IMR-90 (cell line): ENCODE results near the gene RPS27L. TPM values are rescaled to one million over a fixed set of nuclear protein-coding genes. Genes with fewer than 3 reads are reported as not detected.

Experiments used
- ATAC-seq: fragments of 200-7000 bp; cut with Tn5 transposase; 2 replicates; pipeline ENCODE4 v1.9.1; 2020; ENCODE audit warnings: low read depth, mild to moderate bottlenecking, moderate library complexity
- BruUV-seq: library from RNA; stranded (reverse); fragments of 400-500 nt; replicated peaks from 2 replicates; lab custom pipeline; 2021; lab: Mats Ljungman, UMichigan
- CTCF ChIA-PET: fragments of 300-600 bp; formaldehyde crosslinking; extraction: SDS; loops from one replicate; lab custom pipeline; 2021; ENCODE audit warnings: antibody characterized with exemption; lab: Yijun Ruan, JAX
- POLR2A ChIA-PET: fragments of 300-600 bp; sonication (Branson Sonifier 250); formaldehyde crosslinking; loops from one replicate; lab custom pipeline; 2022; ENCODE audit warnings: antibody characterized with exemption; ENCODE audit not compliant: unreplicated experiment; lab: Charles Lee
- DNase-seq: peaks from one replicate; pipeline ENCODE4 v3.0.0; 2013
- H2AFZ ChIP-seq: replicated peaks from 2 replicates; pipeline ENCODE3; 2013; ENCODE audit warnings: low read length, mild to moderate bottlenecking; ENCODE audit not compliant: poor library complexity
- H2AK5ac ChIP-seq: 2 replicates; pipeline ENCODE4 v1.6.1; 2013; ENCODE audit warnings: low read depth, low read length, inconsistent platforms
- H2AK9ac ChIP-seq: replicated peaks from 2 replicates; pipeline ENCODE3; 2013; ENCODE audit warnings: mild to moderate bottlenecking, low read depth, low read length, moderate library complexity; ENCODE audit not compliant: poor library complexity
- H2BK120ac ChIP-seq: 2 replicates; pipeline ENCODE4 v1.6.1; 2013; ENCODE audit warnings: low read depth, low read length, inconsistent platforms
- H2BK15ac ChIP-seq: 3 replicates; pipeline ENCODE4 v1.6.1; 2013; ENCODE audit warnings: low read depth, low read length, inconsistent platforms
- H2BK20ac ChIP-seq: 2 replicates; pipeline ENCODE4 v1.6.1; 2013; ENCODE audit warnings: low read depth, mild to moderate bottlenecking, inconsistent platforms, low read length, moderate library complexity
- H2BK5ac ChIP-seq: 2 replicates; pipeline ENCODE4 v1.6.1; 2013; ENCODE audit warnings: mild to moderate bottlenecking, low read depth, low read length, inconsistent platforms; ENCODE audit not compliant: poor library complexity, severe bottlenecking
- H3K14ac ChIP-seq: replicated peaks from 2 replicates; pipeline ENCODE4 v1.6.1; 2013; ENCODE audit warnings: low read depth, low read length, inconsistent platforms
- H3K18ac ChIP-seq: 2 replicates; pipeline ENCODE4 v1.6.1; 2013; ENCODE audit warnings: low read depth, low read length, control low read depth
- H3K23ac ChIP-seq: 2 replicates; pipeline ENCODE4 v1.6.1; 2013; ENCODE audit warnings: low read depth, low read length, inconsistent platforms
- H3K27ac ChIP-seq: 2 replicates; pipeline ENCODE4 v1.5.1; 2013; ENCODE audit warnings: mild to moderate bottlenecking, control low read depth, low read length; ENCODE audit not compliant: insufficient read depth
- H3K27me3 ChIP-seq: 2 replicates; pipeline ENCODE4 v1.6.1; 2013; ENCODE audit warnings: low read length; ENCODE audit not compliant: control insufficient read depth, insufficient read depth
- H3K36me3 ChIP-seq: 2 replicates; pipeline ENCODE4 v1.6.1; 2013; ENCODE audit warnings: low read length, mixed read lengths; ENCODE audit not compliant: control insufficient read depth, insufficient read depth
- H3K4ac ChIP-seq: 2 replicates; pipeline ENCODE4 v1.6.1; 2013; ENCODE audit warnings: low read depth, low read length, inconsistent platforms
- H3K4me1 ChIP-seq: 2 replicates; pipeline ENCODE4 v1.6.1; 2013; ENCODE audit warnings: low read length, mixed read lengths; ENCODE audit not compliant: control insufficient read depth, insufficient read depth
- H3K4me2 ChIP-seq: 2 replicates; pipeline ENCODE4 v1.6.1; 2013; ENCODE audit warnings: low read depth, mild to moderate bottlenecking, control low read depth, low read length, moderate library complexity
- H3K4me3 ChIP-seq: 2 replicates; pipeline ENCODE4 v1.5.1; 2013; ENCODE audit warnings: low read depth, mild to moderate bottlenecking, control low read depth, low read length, moderate library complexity; ENCODE audit not compliant: insufficient read depth
- H3K56ac ChIP-seq: 2 replicates; pipeline ENCODE4 v1.6.1; 2013; ENCODE audit warnings: low read length, inconsistent platforms; ENCODE audit not compliant: insufficient read depth; ENCODE audit errors: extremely low read depth
- H3K79me1 ChIP-seq, 2 experiments: 2 replicates each; pipeline ENCODE4 v1.6.1; 2013; ENCODE audit warnings: low read length in 2 of 2, inconsistent platforms in 1 of 2, low read depth in 1 of 2
- H3K9ac ChIP-seq: 2 replicates; pipeline ENCODE4 v1.6.1; 2013; ENCODE audit warnings: low read depth, low read length, control low read depth
- H3K9me1 ChIP-seq: 2 replicates; pipeline ENCODE4 v1.6.1; 2013; ENCODE audit warnings: low read length, inconsistent platforms; ENCODE audit not compliant: insufficient read depth
- H3K9me3 ChIP-seq: 2 replicates; pipeline ENCODE4 v1.6.1; 2013; ENCODE audit warnings: low read length; ENCODE audit not compliant: control insufficient read depth, insufficient read depth
- H4K20me1 ChIP-seq: 2 replicates; pipeline ENCODE4 v1.6.1; 2013; ENCODE audit warnings: low read length, inconsistent platforms; ENCODE audit not compliant: insufficient read depth
- H4K5ac ChIP-seq: 2 replicates; pipeline ENCODE4 v1.6.1; 2013; ENCODE audit warnings: mild to moderate bottlenecking, low read depth, low read length, control low read depth
- H4K8ac ChIP-seq, 2 experiments: 2 replicates each; pipeline ENCODE4 v1.6.1; 2013; ENCODE audit warnings: low read depth in 2 of 2, low read length in 2 of 2, control low read depth in 1 of 2, inconsistent platforms in 1 of 2
- H4K91ac ChIP-seq: 2 replicates; pipeline ENCODE4 v1.6.1; 2013; ENCODE audit warnings: low read depth, low read length, inconsistent platforms; ENCODE audit not compliant: insufficient read depth
- CHD1 ChIP-seq: IDR thresholded peaks from 2 replicates; pipeline ENCODE4 v1.6.1; 2012; ENCODE audit warnings: low read depth, low read length, improper control_type of control experiment
- FOS ChIP-seq: fragments of 150-350 bp; IDR thresholded peaks from 2 replicates; pipeline ENCODE4 v1.6.1; 2016; ENCODE audit warnings: low read depth, low read length
- MAFK ChIP-seq: IDR thresholded peaks from 2 replicates; pipeline ENCODE4 v1.6.1; 2012; ENCODE audit warnings: low read depth, low read length, improper control_type of control experiment
- MAZ ChIP-seq: IDR thresholded peaks from 2 replicates; pipeline ENCODE4 v1.6.1; 2012; ENCODE audit warnings: low read depth, mild to moderate bottlenecking, low read length, improper control_type of control experiment, moderate library complexity, borderline replicate concordance
- MXI1 ChIP-seq: IDR thresholded peaks from 2 replicates; pipeline ENCODE4 v1.6.1; 2012; ENCODE audit warnings: low read depth, mild to moderate bottlenecking, low read length, moderate library complexity, borderline replicate concordance
- NFE2L2 ChIP-seq: fragments of 150-350 bp; IDR thresholded peaks from 2 replicates; pipeline ENCODE4 v1.6.1; 2016; ENCODE audit warnings: low read depth, mild to moderate bottlenecking, low read length
- POLR2A ChIP-seq: IDR thresholded peaks from 2 replicates; pipeline ENCODE4 v1.6.1; 2012; ENCODE audit warnings: mild to moderate bottlenecking, low read depth, low read length
- RFX5 ChIP-seq: IDR thresholded peaks from 2 replicates; pipeline ENCODE4 v1.8.0; 2012; ENCODE audit warnings: low read depth, mild to moderate bottlenecking, low read length, moderate library complexity
- USF2 ChIP-seq: fragments of 150-350 bp; IDR thresholded peaks from 2 replicates; pipeline ENCODE4 v1.6.1; 2017; ENCODE audit warnings: mild to moderate bottlenecking, antibody characterized with exemption, low read length, low read depth
- WGBS, 2 experiments: methylation state at CpG; one replicate each; pipeline versions ENCODE4 v1.1.5 to v1.1.7; 2013; ENCODE audit warnings: missing lambda C conversion rate in 2 of 2; ENCODE audit not compliant: insufficient read length in 1 of 2; ENCODE audit errors: extremely low coverage in 2 of 2; 5-methylcytosine and 5-hydroxymethylcytosine counted together
- dilution Hi-C: fragments of 300-500 bp; cut with HindIII; formaldehyde crosslinking; loops from one replicate; pipeline ENCODE4 v1.14.3; 2018; ENCODE audit warnings: low sequenced_read_pairs; ENCODE audit not compliant: unreplicated experiment
- in situ Hi-C: fragments of 300-500 bp; cut with MboI; formaldehyde crosslinking; loops from 3 replicates; pipeline ENCODE4 v1.14.3; 2019; ENCODE audit warnings: low sequenced_read_pairs, inconsistent platforms, mixed read lengths
- intact Hi-C: fragments of 100-400 bp; cut with micrococcal nuclease; formaldehyde crosslinking; loops from 2 replicates; pipeline ENCODE4 v1.10.0; 2022
- polyA plus RNA-seq, 3 experiments: library from polyadenylated mRNA; depleted of rRNA; stranded (reverse); fragments of >200 nt; gene quantifications; 2 replicates each; pipeline ENCODE4 v1.2.3, GENCODE V29; 2012; ENCODE audit warnings: low replicate concordance in 1 of 3
- total RNA-seq: library from RNA; depleted of rRNA; stranded (reverse); fragments of >200 nt; gene quantifications from 2 replicates; pipeline ENCODE4 v1.2.3, GENCODE V29; 2012

RPS27L gene
- total and polyA plus RNA-seq, 2 of the 4 experiments (the other 2 are of a cell fraction) = 53.1 to 302 TPM

GRCh38 chr15:63192619-63193206 lies 35.4 kb upstream of the RPS27L start:
- no peak overlapping the region for H3K4ac ChIP-seq
- no peak overlapping the region for H2BK20ac ChIP-seq
- no peak for ATAC-seq
- H2BK15ac ChIP-seq = no peak overlapping the region
- no peaks in the 10 kb centered on the region for H3K9me3 ChIP-seq
- no peak overlapping the region for H3K23ac ChIP-seq
- no peaks in the 10 kb centered on the region for H3K36me3 ChIP-seq
- H2BK5ac ChIP-seq = no peak overlapping the region
- H3K79me1 ChIP-seq = peaks cover 30 to 72% of the 10 kb centered on the region in 2 experiments
- BruUV-seq = TSS peak; percentile 10
- DNase-seq = no peak
- peaks cover 19% of the 10 kb centered on the region for H3K4me1 ChIP-seq
- no peak overlapping the region for H3K9ac ChIP-seq
- peaks cover 12% of the 10 kb centered on the region; the same call in 1 of the 2 replicates for H4K20me1 ChIP-seq
- dilution Hi-C loops = no loop called here
- no peak overlapping the region for H4K5ac ChIP-seq
- no peak overlapping the region for H3K27ac ChIP-seq
- H3K4me3 ChIP-seq = no peak overlapping the region
- WGBS, 2 experiments = no CpG with 5 or more reads among the region's 5 CpGs
- H2BK120ac ChIP-seq = no peak overlapping the region
- peaks cover 11% of the 10 kb centered on the region for H3K9me1 ChIP-seq
- TF ChIP-seq RFX5 (no peak), MAZ (no peak), USF2 (no peak), MXI1 (no peak), FOS (no peak), NFE2L2 (no peak), MAFK (no peak), CHD1 (no peak), POLR2A (no peak)
- no peak overlapping the region for H3K18ac ChIP-seq
- H3K27me3 ChIP-seq = no peaks in the 10 kb centered on the region
- H3K14ac ChIP-seq = no peak overlapping the region
- intact Hi-C loops = loop anchor here (5.0 kb wide), 1 partner anchor 35 kb away; the partner anchor contains the start of gene RPS27L
- H3K4me2 ChIP-seq = no peak overlapping the region
- CTCF ChIA-PET = no interaction called here
- in situ Hi-C loops = no loop called here
- no peak overlapping the region for H3K56ac ChIP-seq
- H4K8ac ChIP-seq = no peak overlapping the region
- POLR2A ChIA-PET = interaction anchor here (0.7 kb wide), 1 partner anchor 42 kb away, joined by 3 read pairs; no protein-coding TSS in a partner anchor
- H2AK9ac ChIP-seq = no peak overlapping the region
- H2AFZ ChIP-seq = no peak overlapping the region
- no peak overlapping the region for H2AK5ac ChIP-seq
- H4K91ac ChIP-seq = no peak overlapping the region
